GM23248 (cell line): ENCODE data around the gene NOL4L. TPM values are rescaled to one million over a fixed set of nuclear protein-coding genes. Genes with fewer than 3 reads are reported as not detected.

ENCODE experiments used
- DNase-seq: peaks from one replicate; pipeline ENCODE4 v3.0.0-alpha.2; 2015
- H2AFZ ChIP-seq: fragments of 200-600 bp; sonication (generic); 2 replicates; pipeline ENCODE4 v1.6.1; 2016; ENCODE audit warnings: antibody characterized with exemption
- H3F3A ChIP-seq: fragments of 200-600 bp; sonication (generic); 2 replicates; pipeline ENCODE4 v1.6.1; 2016; ENCODE audit warnings: mild to moderate bottlenecking, antibody characterized with exemption, mixed run types; ENCODE audit not compliant: insufficient read depth
- H3K27ac ChIP-seq: fragments of 200-600 bp; sonication (generic); 2 replicates; pipeline ENCODE4 v1.5.1; 2016; ENCODE audit warnings: mild to moderate bottlenecking
- H3K27me3 ChIP-seq: fragments of 200-600 bp; sonication (generic); replicated peaks from 2 replicates; pipeline ENCODE4 v1.6.1; 2016; ENCODE audit warnings: mild to moderate bottlenecking; ENCODE audit not compliant: insufficient read depth
- H3K36me3 ChIP-seq: fragments of 200-600 bp; sonication (generic); 2 replicates; pipeline ENCODE4 v1.6.1; 2016; ENCODE audit warnings: low read depth, mild to moderate bottlenecking
- H3K4me1 ChIP-seq: fragments of 200-600 bp; sonication (generic); 2 replicates; pipeline ENCODE4 v1.6.1; 2016; ENCODE audit warnings: mild to moderate bottlenecking; ENCODE audit not compliant: insufficient read depth
- H3K4me2 ChIP-seq: fragments of 200-600 bp; sonication (generic); one replicate; pipeline ENCODE4 v1.6.1; 2016; ENCODE audit warnings: mild to moderate bottlenecking; ENCODE audit not compliant: unreplicated experiment
- H3K4me3 ChIP-seq: fragments of 200-600 bp; sonication (generic); 2 replicates; pipeline ENCODE4 v1.5.1; 2016; ENCODE audit warnings: mild to moderate bottlenecking
- H3K79me2 ChIP-seq: fragments of 200-600 bp; sonication (generic); 2 replicates; pipeline ENCODE4 v1.6.1; 2016; ENCODE audit warnings: mild to moderate bottlenecking; ENCODE audit not compliant: insufficient read depth
- H3K9ac ChIP-seq: fragments of 200-600 bp; sonication (generic); 2 replicates; pipeline ENCODE4 v1.6.1; 2016; ENCODE audit warnings: mild to moderate bottlenecking
- H3K9me2 ChIP-seq: fragments of 200-600 bp; sonication (generic); 2 replicates; pipeline ENCODE4 v1.6.1; 2016; ENCODE audit warnings: mixed run types, mild to moderate bottlenecking, moderate library complexity; ENCODE audit not compliant: insufficient read depth
- H3K9me3 ChIP-seq: fragments of 200-600 bp; sonication (generic); one replicate; pipeline ENCODE4 v1.6.1; 2017; ENCODE audit warnings: low read depth
- H4K20me1 ChIP-seq: fragments of 200-600 bp; sonication (generic); 2 replicates; pipeline ENCODE4 v1.6.0; 2016; ENCODE audit not compliant: insufficient read depth
- EZH2 ChIP-seq: fragments of 200-600 bp; sonication (generic); IDR thresholded peaks from 2 replicates; pipeline ENCODE4 v1.6.1; 2018; ENCODE audit warnings: antibody characterized with exemption, mild to moderate bottlenecking; ENCODE audit not compliant: insufficient read depth, poor library complexity, severe bottlenecking
- EZH2phosphoT487 ChIP-seq: fragments of 200-600 bp; sonication (generic); IDR thresholded peaks from 2 replicates; pipeline ENCODE4 v1.6.1; 2018; ENCODE audit warnings: antibody characterized with exemption, moderate library complexity, mild to moderate bottlenecking, low read depth; ENCODE audit not compliant: insufficient read depth
- WGBS, 2 experiments: methylation state at CpG; one replicate each; pipeline ENCODE4 v1.1.6; 2015 to 2017; ENCODE audit warnings: low lambda C conversion rate in 2 of 2, low coverage in 1 of 2; ENCODE audit errors: missing lambda C conversion rate in 2 of 2; 5-methylcytosine and 5-hydroxymethylcytosine counted together
- in situ Hi-C: fragments of 300-500 bp; cut with MboI; formaldehyde crosslinking; loops from 2 replicates; pipeline ENCODE4 v1.15.0; 2020
- polyA plus RNA-seq: library from polyadenylated mRNA; unstranded; fragments of >200 nt; fragmentation: Nextera tagmentation; extraction: Ambion mirVana; gene quantifications from 2 replicates; pipeline ENCODE4 v1.2.1, GENCODE V29; 2016
- total RNA-seq: library from RNA; depleted of rRNA; stranded (reverse); fragments of >200 nt; shearing (Covaris generic); gene quantifications from 2 replicates; pipeline ENCODE4 v1.2.3, GENCODE V29; 2014

The NOL4L gene
- total and polyA plus RNA-seq, 2 experiments from 2014 or later, result 5.2 to 7.9 TPM

GRCh38 chr20:32458837-32459220 lies 126.3 kb downstream of the NOL4L start:
- no peaks in the 10 kb centered on the region for H4K20me1 ChIP-seq
- H3K27me3 ChIP-seq, result no peaks in the 10 kb centered on the region
- no peak for DNase-seq
- WGBS, 2 experiments, result 72 to 80% methylated on average over 12 of the region's 12 CpGs
- in situ Hi-C loops, result no loop called here
- H3K9me2 ChIP-seq, result no peaks in the 10 kb centered on the region
- no peaks in the 10 kb centered on the region for H3F3A ChIP-seq
- H3K36me3 ChIP-seq, result no peaks in the 10 kb centered on the region
- H3K4me3 ChIP-seq, result no peak overlapping the region
- no peak overlapping the region for H3K27ac ChIP-seq
- H2AFZ ChIP-seq, result no peak overlapping the region
- no peak overlapping the region for H3K4me2 ChIP-seq
- H3K9ac ChIP-seq, result no peak overlapping the region
- no peak for TF ChIP-seq EZH2phosphoT487
- TF ChIP-seq EZH2, result no peak
- no peaks in the 10 kb centered on the region for H3K9me3 ChIP-seq
- peaks cover 4% of the 10 kb centered on the region; the same call in 1 of the 2 replicates for H3K4me1 ChIP-seq
- H3K79me2 ChIP-seq, result no peaks in the 10 kb centered on the region

- no peaks in the 10 kb centered on the region for H3K9me2 ChIP-seq
- DNase-seq, result no peak
- H3K36me3 ChIP-seq, result no peaks in the 10 kb centered on the region
- H3K9ac ChIP-seq, result no peak overlapping the region
- H3K27ac ChIP-seq, result no peak overlapping the region
- in situ Hi-C loops, result no loop called here
- WGBS, 2 experiments, result 62 to 67% methylated on average over 10 of the region's 10 CpGs
- H3K4me3 ChIP-seq, result no peak overlapping the region
- H3K4me1 ChIP-seq, result peaks cover 4% of the 10 kb centered on the region; the same call in 1 of the 2 replicates
- H4K20me1 ChIP-seq, result no peaks in the 10 kb centered on the region
- H3K9me3 ChIP-seq, result no peaks in the 10 kb centered on the region
- H2AFZ ChIP-seq, result no peak overlapping the region
- no peaks in the 10 kb centered on the region for H3K27me3 ChIP-seq
- H3K4me2 ChIP-seq, result no peak overlapping the region
- no peaks in the 10 kb centered on the region for H3K79me2 ChIP-seq
- no peaks in the 10 kb centered on the region for H3F3A ChIP-seq
- TF ChIP-seq EZH2 (no peak), EZH2phosphoT487 (no peak)
These were observed 126.9 kb downstream of the NOL4L start for GRCh38 chr20:32458061-32458836.

- Histone ChIP-seq H3K4me3 (peak overlapping the region; percentile 70), H3K27ac (no peak overlapping the region), H3K9ac (peak overlapping the region; percentile 58), H3K27me3 (no peaks in the 10 kb centered on the region), H3K4me1 (peaks cover 4% of the 10 kb centered on the region; the same call in 1 of the 2 replicates), H2AFZ (peak overlapping the region; percentile 55), H3F3A (no peaks in the 10 kb centered on the region), H4K20me1 (no peaks in the 10 kb centered on the region), H3K79me2 (no peaks in the 10 kb centered on the region), H3K36me3 (no peaks in the 10 kb centered on the region), H3K4me2 (peak overlapping the region; percentile 89), H3K9me2 (no peaks in the 10 kb centered on the region), H3K9me3 (no peaks in the 10 kb centered on the region)
- no peak for TF ChIP-seq EZH2phosphoT487
- no peak for TF ChIP-seq EZH2
- WGBS, 2 experiments, result 6 to 9% methylated on average over 21 to 29 of the region's 29 CpGs
- in situ Hi-C loops, result no loop called here
- DNase-seq, result peak; percentile 87
These were observed 127.6 kb downstream of the NOL4L start for GRCh38 chr20:32457479-32457986.

- peak overlapping the region; percentile 58 for H3K9ac ChIP-seq
These were observed 128.2 kb downstream of the NOL4L start for GRCh38 chr20:32456869-32457478.

More at GRCh38 chr20:32456869-32457478, 128.2 kb downstream of the NOL4L start:
- H3K9me2 ChIP-seq, result no peaks in the 10 kb centered on the region
- in situ Hi-C loops, result no loop called here
- H3K36me3 ChIP-seq, result no peaks in the 10 kb centered on the region
- peak overlapping the region; percentile 70 for H3K4me3 ChIP-seq
- 3 to 6% methylated on average over 19 to 33 of the region's 36 CpGs for WGBS, 2 experiments
- no peaks in the 10 kb centered on the region for H3F3A ChIP-seq
- no peaks in the 10 kb centered on the region for H3K79me2 ChIP-seq
- H3K9me3 ChIP-seq, result no peaks in the 10 kb centered on the region
- H4K20me1 ChIP-seq, result no peaks in the 10 kb centered on the region
- peak overlapping the region; percentile 89 for H3K4me2 ChIP-seq
- no peaks in the 10 kb centered on the region for H3K27me3 ChIP-seq
- no peak overlapping the region for H3K27ac ChIP-seq
- no peak for TF ChIP-seq EZH2
- no peak for TF ChIP-seq EZH2phosphoT487
- peaks cover 4% of the 10 kb centered on the region; the same call in 1 of the 2 replicates for H3K4me1 ChIP-seq
- peak; percentile 71 for DNase-seq
- peak overlapping the region; percentile 55; the same call in 1 of the 2 replicates for H2AFZ ChIP-seq
